ENCODE results near the gene DLX6.

The DLX6 gene

DNA sequence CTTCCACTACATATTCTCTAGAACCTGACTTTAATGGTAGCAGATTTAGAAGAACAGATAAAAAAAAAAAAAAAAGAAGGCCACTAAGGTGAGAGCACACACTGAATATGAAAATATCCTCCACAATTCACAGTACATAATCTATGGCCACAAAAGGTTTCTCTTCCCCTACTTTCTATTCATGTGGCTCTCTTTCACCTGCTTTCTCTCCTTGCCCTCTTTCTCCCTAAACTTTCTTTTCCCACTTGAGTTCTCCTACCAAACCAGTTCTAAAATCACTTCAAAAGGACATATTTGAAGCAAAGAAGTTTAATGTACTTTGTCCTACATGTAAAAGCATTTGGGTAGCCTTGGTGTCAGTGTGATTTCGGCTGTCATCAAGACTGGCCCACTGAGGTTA is 18.5 kb upstream of the DLX6 start:
- Histone ChIP-seq H3K4me1 (ENCODE audit: control insufficient read depth, low read length) (no peaks in the 10 kb centered on the region), H4K20me1 (ENCODE audit: control insufficient read depth, insufficient read depth, low read depth, low read length) (no peaks in the 10 kb centered on the region), H3K79me2 (ENCODE audit: control insufficient read depth, low read length) (no peaks in the 10 kb centered on the region), H3K4me2 (ENCODE audit: low read length) (no peak overlapping the region), H3F3A (ENCODE audit: control insufficient read depth, insufficient read depth) (no peaks in the 10 kb centered on the region), H3K9me3 (ENCODE audit: control insufficient read depth, insufficient read depth, low read length) (no peaks in the 10 kb centered on the region), H3K9me2 (replicated peaks; ENCODE audit: control insufficient read depth, low read length) (no peaks in the 10 kb centered on the region), H3K4me3 (ENCODE audit: low read length) (no peak overlapping the region), H3K27me3 (ENCODE audit: control insufficient read depth, low read length) (peaks cover 14% of the 10 kb centered on the region; the same call in 1 of the 2 replicates), H3K36me3 (ENCODE audit: control insufficient read depth, low read length) (no peaks in the 10 kb centered on the region), H3K27ac (ENCODE audit: low read depth, low read length) (no peak overlapping the region)
- no peak for TF ChIP-seq EZH2phosphoT487 (IDR thresholded peaks at IDR 0.05; ENCODE audit: borderline replicate concordance, low read length)
- no peak for TF ChIP-seq CTCF (IDR thresholded peaks at IDR 0.05; ENCODE audit: low read depth, low read length, poor library complexity, severe bottlenecking)

- no peaks in the 10 kb centered on the region for H3F3A ChIP-seq (ENCODE audit: control insufficient read depth, insufficient read depth)
- H3K27ac ChIP-seq (ENCODE audit: low read depth, low read length) = no peak overlapping the region
- H3K79me2 ChIP-seq (ENCODE audit: control insufficient read depth, low read length) = no peaks in the 10 kb centered on the region
- no peaks in the 10 kb centered on the region for H3K9me3 ChIP-seq (ENCODE audit: control insufficient read depth, insufficient read depth, low read length)
- H3K4me2 ChIP-seq (ENCODE audit: low read length) = no peak overlapping the region
- no peak overlapping the region for H3K4me3 ChIP-seq (ENCODE audit: low read length)
- no peaks in the 10 kb centered on the region for H3K4me1 ChIP-seq (ENCODE audit: control insufficient read depth, low read length)
- H3K27me3 ChIP-seq (ENCODE audit: control insufficient read depth, low read length) = peaks cover 14% of the 10 kb centered on the region; the same call in 1 of the 2 replicates
- TF ChIP-seq CTCF (IDR thresholded peaks at IDR 0.05; ENCODE audit: low read depth, low read length, poor library complexity, severe bottlenecking) = no peak
- TF ChIP-seq EZH2phosphoT487 (IDR thresholded peaks at IDR 0.05; ENCODE audit: borderline replicate concordance, low read length) = no peak
- H4K20me1 ChIP-seq (ENCODE audit: control insufficient read depth, insufficient read depth, low read depth, low read length) = no peaks in the 10 kb centered on the region
- no peaks in the 10 kb centered on the region for H3K36me3 ChIP-seq (ENCODE audit: control insufficient read depth, low read length)
- no peaks in the 10 kb centered on the region for H3K9me2 ChIP-seq (replicated peaks; ENCODE audit: control insufficient read depth, low read length)
Observed at GRCh38 chr7:96987719-96988118, 17.6 kb upstream of the DLX6 start.

GRCh38 chr7:96989241-96989858 is 16.0 kb upstream of the DLX6 start:
- peaks cover 14% of the 10 kb centered on the region; the same call in 1 of the 2 replicates for H3K27me3 ChIP-seq (ENCODE audit: control insufficient read depth, low read length)
- no peak overlapping the region for H3K4me3 ChIP-seq (ENCODE audit: low read length)
- H3K79me2 ChIP-seq (ENCODE audit: control insufficient read depth, low read length) = no peaks in the 10 kb centered on the region
- H3K27ac ChIP-seq (ENCODE audit: low read depth, low read length) = no peak overlapping the region
- H3K36me3 ChIP-seq (ENCODE audit: control insufficient read depth, low read length) = no peaks in the 10 kb centered on the region
- no peaks in the 10 kb centered on the region for H3K9me3 ChIP-seq (ENCODE audit: control insufficient read depth, insufficient read depth, low read length)
- no peak for TF ChIP-seq EZH2phosphoT487 (IDR thresholded peaks at IDR 0.05; ENCODE audit: borderline replicate concordance, low read length)
- TF ChIP-seq CTCF (IDR thresholded peaks at IDR 0.05; ENCODE audit: low read depth, low read length, poor library complexity, severe bottlenecking) = no peak
- no peaks in the 10 kb centered on the region for H3K4me1 ChIP-seq (ENCODE audit: control insufficient read depth, low read length)
- H3K9me2 ChIP-seq (replicated peaks; ENCODE audit: control insufficient read depth, low read length) = no peaks in the 10 kb centered on the region
- H3K4me2 ChIP-seq (ENCODE audit: low read length) = no peak overlapping the region
- no peaks in the 10 kb centered on the region for H3F3A ChIP-seq (ENCODE audit: control insufficient read depth, insufficient read depth)
- H4K20me1 ChIP-seq (ENCODE audit: control insufficient read depth, insufficient read depth, low read depth, low read length) = no peaks in the 10 kb centered on the region
